HEK293 (cell line): Measurements from ENCODE around the gene PLA2G4D.
A peak's percentile ranks its signal among the peaks of the same experiment; 100 is the strongest.

ENCODE experiments used
- CTCF ChIA-PET: fragments of 350-600 bp; formaldehyde crosslinking; extraction: SDS; loops from one replicate; lab custom pipeline; 2021; ENCODE audit warnings: antibody characterized with exemption; lab: Yijun Ruan, JAX
- POLR2A ChIA-PET: fragments of 300-600 bp; formaldehyde crosslinking; extraction: SDS; loops from one replicate; lab custom pipeline; 2020; ENCODE audit warnings: antibody characterized with exemption, inconsistent platforms; lab: Yijun Ruan, JAX
- H3K27ac ChIP-seq: fragments of 200-500 bp; sonication (Bioruptor generic); 2 replicates; pipeline ENCODE4 v1.5.1; 2014; ENCODE audit warnings: low read depth, low read length, control low read depth, inconsistent platforms; ENCODE audit errors: extremely low read depth
- H3K36me3 ChIP-seq, 2 experiments: fragments of 200-500 bp in 1 of 2; sonication (Bioruptor generic) in 1 of 2; 1 replicate in 1 of 2; 2 replicates in 1 of 2; pipeline ENCODE4 v1.5.1; 2014 to 2017; ENCODE audit warnings: inconsistent platforms in 2 of 2, low read length in 2 of 2; ENCODE audit not compliant: control insufficient read depth in 2 of 2, insufficient read depth in 1 of 2
- H3K4me1 ChIP-seq: fragments of 200-500 bp; sonication (Bioruptor generic); 2 replicates; pipeline ENCODE4 v1.5.1; 2014; ENCODE audit warnings: mild to moderate bottlenecking, low read length, inconsistent platforms; ENCODE audit not compliant: control insufficient read depth, insufficient read depth
- H3K4me3 ChIP-seq: 2 replicates; pipeline ENCODE4 v1.5.1; 2011; ENCODE audit warnings: low read depth, mild to moderate bottlenecking, control low read depth, low read length, moderate library complexity
- H3K9me3 ChIP-seq: fragments of 200-500 bp; sonication (Bioruptor generic); 2 replicates; pipeline ENCODE4 v1.5.1; 2014; ENCODE audit warnings: low read depth, low read length, inconsistent platforms; ENCODE audit not compliant: control insufficient read depth, insufficient read depth
- EGR2 ChIP-seq: fragments of 450-650 bp; formaldehyde crosslinking; IDR thresholded peaks from 2 replicates; pipeline ENCODE4 v1.5.1; 2016; ENCODE audit warnings: low read depth, missing biosample characterization, missing genetic modification characterization
- GLI4 ChIP-seq: fragments of 450-650 bp; formaldehyde crosslinking; IDR thresholded peaks from 2 replicates; pipeline ENCODE4 v1.5.1; 2016; ENCODE audit warnings: missing biosample characterization, missing genetic modification characterization
- HOXA7 ChIP-seq: sonication (generic); formaldehyde crosslinking; IDR thresholded peaks from 2 replicates; pipeline ENCODE4 v1.8.1; 2022; ENCODE audit warnings: missing genetic modification reagents, borderline replicate concordance
- IKZF3 ChIP-seq: fragments of 450-650 bp; IDR thresholded peaks from 2 replicates; pipeline ENCODE4 v1.5.0; 2018; ENCODE audit warnings: missing biosample characterization, mild to moderate bottlenecking, missing genetic modification characterization, moderate library complexity
- KLF1 ChIP-seq: fragments of 450-650 bp; formaldehyde crosslinking; IDR thresholded peaks from 2 replicates; pipeline ENCODE4 v1.5.1; 2016; ENCODE audit warnings: missing biosample characterization, missing genetic modification characterization
- MZF1 ChIP-seq: fragments of 450-650 bp; formaldehyde crosslinking; IDR thresholded peaks from 2 replicates; pipeline ENCODE4 v1.5.1; 2017; ENCODE audit warnings: missing biosample characterization, missing genetic modification characterization, borderline replicate concordance
- REPIN1 ChIP-seq: fragments of 450-650 bp; formaldehyde crosslinking; IDR thresholded peaks from 2 replicates; pipeline ENCODE4 v1.5.1; 2017; ENCODE audit warnings: missing biosample characterization, missing genetic modification characterization, low read depth
- ZBTB21 ChIP-seq: fragments of 450-650 bp; formaldehyde crosslinking; IDR thresholded peaks from 2 replicates; pipeline ENCODE4 v1.5.1; 2017; ENCODE audit warnings: missing biosample characterization, missing genetic modification characterization
- ZBTB48 ChIP-seq: fragments of 450-650 bp; formaldehyde crosslinking; IDR thresholded peaks from 2 replicates; pipeline ENCODE4 v1.5.1; 2016; ENCODE audit warnings: missing biosample characterization, missing genetic modification characterization
- ZFHX2 ChIP-seq: fragments of 450-650 bp; formaldehyde crosslinking; conservative IDR thresholded peaks from 2 replicates; pipeline ENCODE4 v1.5.1; 2016; ENCODE audit warnings: missing biosample characterization, missing genetic modification characterization
- ZNF133 ChIP-seq: fragments of 450-650 bp; formaldehyde crosslinking; IDR thresholded peaks from 2 replicates; pipeline ENCODE4 v1.5.1; 2016; ENCODE audit warnings: missing biosample characterization, missing genetic modification characterization
- ZNF18 ChIP-seq: fragments of 450-650 bp; formaldehyde crosslinking; IDR thresholded peaks from 2 replicates; pipeline ENCODE4 v1.5.1; 2016; ENCODE audit warnings: missing biosample characterization, missing genetic modification characterization
- ZNF19 ChIP-seq: fragments of 450-650 bp; formaldehyde crosslinking; IDR thresholded peaks from 2 replicates; pipeline ENCODE4; 2016; ENCODE audit warnings: missing biosample characterization, missing genetic modification characterization, low read depth
- ZNF239 ChIP-seq: fragments of 450-650 bp; formaldehyde crosslinking; IDR thresholded peaks from 2 replicates; pipeline ENCODE4 v1.5.1; 2016; ENCODE audit warnings: missing biosample characterization, missing genetic modification characterization
- ZNF292 ChIP-seq: fragments of 450-650 bp; formaldehyde crosslinking; IDR thresholded peaks from 2 replicates; pipeline ENCODE4 v1.5.1; 2016; ENCODE audit warnings: low read depth, missing biosample characterization, missing genetic modification characterization, borderline replicate concordance
- ZNF302 ChIP-seq: fragments of 450-650 bp; formaldehyde crosslinking; IDR thresholded peaks from 2 replicates; pipeline ENCODE4 v1.5.1; 2016; ENCODE audit warnings: missing biosample characterization, missing genetic modification characterization, low read depth
- ZNF366 ChIP-seq: fragments of 450-650 bp; formaldehyde crosslinking; conservative IDR thresholded peaks from 2 replicates; pipeline ENCODE4 v1.5.1; 2016; ENCODE audit warnings: missing biosample characterization, missing genetic modification characterization
- ZNF37A ChIP-seq: fragments of 450-650 bp; IDR thresholded peaks from 2 replicates; pipeline ENCODE4 v1.5.1; 2018; ENCODE audit warnings: missing biosample characterization, missing genetic modification characterization
- ZNF394 ChIP-seq: fragments of 450-650 bp; formaldehyde crosslinking; IDR thresholded peaks from 2 replicates; pipeline ENCODE4 v1.5.1; 2016; ENCODE audit warnings: missing biosample characterization, missing genetic modification characterization, mild to moderate bottlenecking, moderate library complexity, borderline replicate concordance
- ZNF416 ChIP-seq: fragments of 450-650 bp; formaldehyde crosslinking; IDR thresholded peaks from 2 replicates; pipeline ENCODE4 v1.5.1; 2016; ENCODE audit warnings: missing biosample characterization, missing genetic modification characterization
- ZNF510 ChIP-seq: fragments of 450-650 bp; formaldehyde crosslinking; IDR thresholded peaks from 2 replicates; pipeline ENCODE4 v1.5.1; 2018; ENCODE audit warnings: mild to moderate bottlenecking, missing genetic modification characterization, missing biosample characterization; ENCODE audit not compliant: insufficient replicate concordance
- ZNF560 ChIP-seq: fragments of 450-650 bp; formaldehyde crosslinking; IDR thresholded peaks from 2 replicates; pipeline ENCODE4 v1.5.1; 2017; ENCODE audit warnings: missing biosample characterization, missing genetic modification characterization, borderline replicate concordance
- ZNF596 ChIP-seq: fragments of 450-650 bp; IDR thresholded peaks from 2 replicates; pipeline ENCODE4 v1.5.0; 2018; ENCODE audit warnings: missing biosample characterization, mild to moderate bottlenecking, missing genetic modification characterization, moderate library complexity
- ZNF626 ChIP-seq: fragments of 450-650 bp; sonication (Bioruptor Pico); formaldehyde crosslinking; IDR thresholded peaks from 2 replicates; pipeline ENCODE4 v1.5.1; 2018; ENCODE audit warnings: missing biosample characterization, missing genetic modification characterization, inconsistent platforms
- ZNF658 ChIP-seq: fragments of 450-650 bp; formaldehyde crosslinking; IDR thresholded peaks from 2 replicates; pipeline ENCODE4; 2016; ENCODE audit warnings: missing biosample characterization, missing genetic modification characterization
- ZNF701 ChIP-seq: fragments of 450-650 bp; formaldehyde crosslinking; IDR thresholded peaks from 2 replicates; pipeline ENCODE4 v1.5.1; 2016; ENCODE audit warnings: missing biosample characterization, missing genetic modification characterization
- ZNF747 ChIP-seq: fragments of 450-650 bp; formaldehyde crosslinking; IDR thresholded peaks from 2 replicates; pipeline ENCODE4 v1.5.1; 2016; ENCODE audit warnings: missing biosample characterization, missing genetic modification characterization
- ZNF791 ChIP-seq: fragments of 450-650 bp; formaldehyde crosslinking; IDR thresholded peaks from 2 replicates; pipeline ENCODE4 v1.5.1; 2016; ENCODE audit warnings: missing biosample characterization, missing genetic modification characterization
- ZNF837 ChIP-seq: fragments of 450-650 bp; formaldehyde crosslinking; IDR thresholded peaks from 2 replicates; pipeline ENCODE4 v1.5.1; 2016; ENCODE audit warnings: missing biosample characterization, missing genetic modification characterization
- ZSCAN4 ChIP-seq: fragments of 450-650 bp; formaldehyde crosslinking; IDR thresholded peaks from 2 replicates; pipeline ENCODE4 v1.5.1; 2017; ENCODE audit warnings: missing biosample characterization, missing genetic modification characterization
- ZSCAN5A ChIP-seq: fragments of 450-650 bp; formaldehyde crosslinking; IDR thresholded peaks from 2 replicates; pipeline ENCODE4 v1.5.1; 2016; ENCODE audit warnings: missing biosample characterization, missing genetic modification characterization

Gene PLA2G4D

GRCh38 chr15:42046597-42046996 is 47.8 kb downstream of the PLA2G4D start:
- no peak overlapping the region for H3K4me3 ChIP-seq
- TF ChIP-seq ZNF19 (tag by site-specific recombination) = no peak
- TF ChIP-seq ZNF416 = no peak
- TF ChIP-seq ZSCAN5A (tag by site-specific recombination) = no peak
- TF ChIP-seq IKZF3 (tag by site-specific recombination) = no peak
- TF ChIP-seq ZNF658 (tag by site-specific recombination) = no peak
- no peak for TF ChIP-seq ZNF302 (tag by site-specific recombination)
- TF ChIP-seq MZF1 = no peak
- no peak for TF ChIP-seq ZNF366 (tag by site-specific recombination)
- TF ChIP-seq ZFHX2 = no peak
- no peak for TF ChIP-seq ZNF239 (tag by site-specific recombination)
- TF ChIP-seq ZNF747 (tag by site-specific recombination) = no peak
- TF ChIP-seq ZNF18 (tag by site-specific recombination) = no peak
- TF ChIP-seq ZNF791 = no peak
- no peak for TF ChIP-seq ZBTB48 (tag by site-specific recombination)
- TF ChIP-seq REPIN1 (tag by site-specific recombination) = no peak
- no peak for TF ChIP-seq ZNF510 (tag by site-specific recombination)
- no peak for TF ChIP-seq ZNF133
- no peak for TF ChIP-seq ZNF701
- H3K9me3 ChIP-seq = no peaks in the 10 kb centered on the region
- H3K36me3 ChIP-seq = no peaks in the 10 kb centered on the region
- ChIA-PET CTCF (interaction anchor here (0.7 to 1.7 kb wide), 4 partner anchors 9 to 96 kb away, joined by 3 to 8 read pairs (median 3); no protein-coding TSS in a partner anchor), POLR2A (no interaction called here)
- no peaks in the 10 kb centered on the region for H3K4me1 ChIP-seq
- H3K27ac ChIP-seq = no peak overlapping the region

- Histone ChIP-seq H3K27ac (no peak overlapping the region), H3K4me1 (no peaks in the 10 kb centered on the region), H3K9me3 (no peaks in the 10 kb centered on the region), H3K4me3 (no peak overlapping the region), H3K36me3 (no peaks in the 10 kb centered on the region)
- POLR2A ChIA-PET = no interaction called here
- CTCF ChIA-PET = no interaction called here
- no peak for TF ChIP-seq ZNF560 (tag by site-specific recombination)
- TF ChIP-seq ZBTB21 (tag by site-specific recombination) = no peak
- TF ChIP-seq HOXA7 (CRISPR knock-in tag) = no peak
- TF ChIP-seq KLF1 (tag by site-specific recombination) = peak; percentile 70
- no peak for TF ChIP-seq ZNF626 (tag by site-specific recombination)
- peak; percentile 49 for TF ChIP-seq EGR2 (tag by site-specific recombination)
- peak; percentile 68 for TF ChIP-seq ZFHX2
- no peak for TF ChIP-seq ZNF37A (tag by site-specific recombination)
- no peak for TF ChIP-seq ZNF596 (tag by site-specific recombination)
- TF ChIP-seq GLI4 (tag by site-specific recombination) = no peak
- no peak for TF ChIP-seq ZSCAN4 (tag by site-specific recombination)
- TF ChIP-seq ZNF394 = no peak
- TF ChIP-seq ZNF292 (tag by site-specific recombination) = no peak
- no peak for TF ChIP-seq ZNF837 (tag by site-specific recombination)
Observed at GRCh38 chr15:42045211-42045615, 49.1 kb downstream of the PLA2G4D start.
